ENCODE measurements around the gene SSH3.

Gene SSH3

DNA sequence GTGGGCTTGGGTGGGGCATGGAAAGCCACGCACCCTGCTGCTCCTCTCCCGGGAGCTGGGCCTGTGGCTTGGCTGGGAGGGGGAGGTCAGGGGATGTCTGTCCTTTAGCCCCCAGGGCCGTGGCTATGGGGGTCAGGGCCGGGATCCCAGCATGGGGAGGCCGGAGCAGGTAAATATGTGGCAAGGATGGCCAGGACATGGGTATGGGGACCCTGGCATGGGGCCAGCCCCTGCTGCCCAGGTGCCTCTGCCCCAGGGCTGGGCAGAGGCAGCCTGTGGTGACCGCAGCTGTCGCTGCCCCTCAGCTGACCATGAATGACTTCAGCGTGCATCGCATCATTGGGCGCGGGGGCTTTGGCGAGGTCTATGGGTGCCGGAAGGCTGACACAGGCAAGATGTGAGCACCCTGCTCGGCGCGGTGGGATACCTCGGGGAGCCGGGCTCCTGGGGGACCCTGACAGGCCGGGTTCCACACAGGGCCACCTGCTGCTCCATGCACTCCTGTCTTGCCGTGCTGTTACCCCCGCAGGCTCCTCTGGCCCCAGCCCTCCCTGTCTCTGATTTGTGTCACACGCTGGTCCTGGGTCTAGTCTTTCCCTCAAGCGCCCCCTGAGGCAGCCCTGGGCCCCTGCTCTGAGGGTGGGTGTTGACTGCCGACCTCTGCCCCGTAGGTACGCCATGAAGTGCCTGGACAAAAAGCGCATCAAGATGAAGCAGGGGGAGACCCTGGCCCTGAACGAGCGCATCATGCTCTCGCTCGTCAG lies 22.4 kb upstream of the SSH3 start:
- no peak for DNase-seq

DNA sequence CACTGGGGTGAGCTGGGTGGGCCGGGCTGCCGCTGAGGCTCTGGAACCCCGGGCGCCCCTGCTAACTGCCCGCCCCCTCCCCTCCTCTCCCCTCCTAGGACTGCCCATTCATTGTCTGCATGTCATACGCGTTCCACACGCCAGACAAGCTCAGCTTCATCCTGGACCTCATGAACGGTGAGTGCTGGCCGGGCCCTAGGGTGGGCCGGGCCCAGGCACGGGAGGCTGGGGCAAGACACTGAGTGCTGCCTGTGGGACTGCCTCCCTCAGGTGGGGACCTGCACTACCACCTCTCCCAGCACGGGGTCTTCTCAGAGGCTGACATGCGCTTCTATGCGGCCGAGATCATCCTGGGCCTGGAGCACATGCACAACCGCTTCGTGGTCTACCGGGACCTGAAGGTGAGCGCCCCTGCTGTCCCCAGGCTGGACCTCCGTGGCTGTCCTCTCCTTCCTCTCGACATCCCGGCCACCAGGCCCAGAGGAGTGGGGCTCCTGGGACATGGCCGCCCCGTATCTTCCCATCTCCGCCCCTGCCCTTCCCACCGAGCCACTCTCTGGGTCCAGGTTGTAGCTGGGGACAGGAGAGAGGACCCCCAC lies 21.7 kb upstream of the SSH3 start:
- no peak for DNase-seq

- DNase-seq: no peak
Observed at GRCh38 chr11:67282155-67282875, 21.0 kb upstream of the SSH3 start.

DNA sequence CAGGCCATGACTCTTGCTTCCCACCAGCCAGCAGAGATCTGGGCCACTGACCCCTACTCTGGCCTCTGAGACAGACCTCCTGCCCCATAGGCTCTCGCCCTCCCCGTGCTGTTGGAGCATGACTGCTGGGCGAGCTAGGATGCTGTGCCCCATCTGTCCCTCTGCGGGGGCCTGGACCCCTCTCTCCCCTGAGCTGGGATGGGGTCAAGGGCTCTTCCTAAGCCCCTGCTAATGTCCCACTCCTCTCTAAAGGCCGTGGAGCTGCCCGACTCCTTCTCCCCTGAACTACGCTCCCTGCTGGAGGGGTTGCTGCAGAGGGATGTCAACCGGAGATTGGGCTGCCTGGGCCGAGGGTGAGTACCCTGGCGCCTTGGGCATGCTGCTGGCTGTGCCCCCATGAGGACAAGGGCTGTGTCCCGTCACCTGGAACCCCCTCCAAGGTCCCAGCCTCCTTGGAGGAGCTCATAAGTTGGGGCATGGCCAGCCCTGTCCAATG lies 20.4 kb upstream of the SSH3 start:
- DNase-seq: no peak

GRCh38 chr11:67283481-67283963 lies 19.8 kb upstream of the SSH3 start:
- no peak for DNase-seq

GRCh38 chr11:67284811-67285540 lies 18.4 kb upstream of the SSH3 start:
- no peak for DNase-seq

GRCh38 chr11:67285541-67286498 lies 17.5 kb upstream of the SSH3 start:
- DNase-seq: no peak

DNA sequence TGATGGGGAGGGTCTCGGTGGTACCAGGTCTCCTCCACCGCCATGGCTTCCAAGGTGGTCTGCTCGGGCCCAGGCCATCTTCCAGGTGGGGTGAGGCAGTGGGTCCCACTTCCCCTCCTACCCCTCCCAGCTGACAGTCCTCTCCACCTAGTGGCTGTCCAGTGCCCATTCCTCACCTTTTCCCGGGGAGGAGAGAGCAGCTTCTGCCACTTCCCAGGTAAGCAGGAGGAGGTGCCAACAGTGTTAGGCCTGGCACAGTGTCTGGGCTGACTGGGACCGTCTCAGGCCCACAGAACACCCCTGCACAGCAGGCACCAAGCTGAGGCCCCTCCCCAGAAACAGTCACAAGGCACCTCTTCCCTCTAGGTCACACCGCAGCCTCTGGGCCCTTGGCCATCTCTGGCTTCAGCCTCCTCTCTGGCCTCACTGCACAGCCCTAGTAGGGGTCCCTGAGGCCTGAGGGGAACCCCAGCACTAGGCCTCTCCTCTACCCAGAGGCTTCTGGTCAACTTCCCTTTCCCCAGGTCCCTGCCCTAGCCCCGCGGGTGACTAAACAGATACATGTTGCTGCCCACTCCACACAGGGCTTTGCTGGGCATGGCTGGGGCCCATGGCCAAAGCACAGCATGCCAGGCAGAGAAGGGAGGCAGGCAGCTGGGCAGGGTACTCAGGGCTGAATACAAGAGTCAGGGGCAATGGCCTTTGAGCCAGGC lies 16.6 kb upstream of the SSH3 start:
- no peak for DNase-seq

- DNase-seq: no peak
Observed at GRCh38 chr11:67287355-67288197, 15.8 kb upstream of the SSH3 start.

GRCh38 chr11:67288198-67288451 lies 15.2 kb upstream of the SSH3 start:
- DNase-seq: no peak

DNA sequence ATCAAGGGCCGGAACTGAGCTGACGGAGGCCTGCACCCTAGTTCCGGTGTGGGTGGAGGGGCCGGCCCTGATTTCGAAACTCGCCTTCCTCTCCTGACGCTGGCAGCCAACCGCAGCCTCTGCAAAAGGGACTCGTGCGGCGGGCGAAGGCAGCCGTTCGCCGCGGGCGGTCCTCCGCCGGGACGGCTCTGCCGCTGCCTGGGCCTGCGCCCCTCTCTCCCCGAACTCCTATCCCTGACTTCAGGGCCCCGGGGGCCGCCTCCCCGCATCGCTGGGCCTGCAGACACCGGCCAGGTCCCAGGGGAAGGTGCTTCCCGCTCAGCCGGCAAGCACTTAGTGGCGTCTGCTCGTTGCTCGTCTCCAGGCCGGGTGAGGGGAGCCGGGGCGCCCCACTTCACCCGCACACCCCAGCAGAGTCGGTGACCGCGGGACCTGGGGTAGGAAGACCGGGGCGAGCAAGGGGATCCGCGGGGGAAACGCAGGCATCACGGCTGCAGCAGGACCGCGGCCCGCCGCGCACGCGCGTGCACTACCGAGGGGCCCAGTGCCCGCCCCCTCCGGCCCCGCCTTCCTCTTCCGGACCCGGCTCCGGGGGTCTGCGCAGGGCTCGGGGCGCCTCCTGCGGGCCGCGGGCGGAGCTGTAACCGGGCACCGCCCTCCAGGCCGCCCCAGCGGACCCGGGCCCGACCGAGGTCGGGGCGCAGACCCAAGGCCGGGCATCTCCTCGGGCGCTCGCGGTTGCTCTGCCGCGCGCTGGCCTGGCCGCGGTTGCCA lies 14.7 kb upstream of the SSH3 start:
- DNase-seq: peak; percentile 72

- peak; percentile 51 for DNase-seq
Observed at GRCh38 chr11:67289226-67289650, 14.1 kb upstream of the SSH3 start, which contains the start of gene ANKRD13D. Gene ANKRD13D, plus strand, starts transcription at chr11:67289303. Its CDS starts 158 bp downstream, at chr11:67289461.

DNA sequence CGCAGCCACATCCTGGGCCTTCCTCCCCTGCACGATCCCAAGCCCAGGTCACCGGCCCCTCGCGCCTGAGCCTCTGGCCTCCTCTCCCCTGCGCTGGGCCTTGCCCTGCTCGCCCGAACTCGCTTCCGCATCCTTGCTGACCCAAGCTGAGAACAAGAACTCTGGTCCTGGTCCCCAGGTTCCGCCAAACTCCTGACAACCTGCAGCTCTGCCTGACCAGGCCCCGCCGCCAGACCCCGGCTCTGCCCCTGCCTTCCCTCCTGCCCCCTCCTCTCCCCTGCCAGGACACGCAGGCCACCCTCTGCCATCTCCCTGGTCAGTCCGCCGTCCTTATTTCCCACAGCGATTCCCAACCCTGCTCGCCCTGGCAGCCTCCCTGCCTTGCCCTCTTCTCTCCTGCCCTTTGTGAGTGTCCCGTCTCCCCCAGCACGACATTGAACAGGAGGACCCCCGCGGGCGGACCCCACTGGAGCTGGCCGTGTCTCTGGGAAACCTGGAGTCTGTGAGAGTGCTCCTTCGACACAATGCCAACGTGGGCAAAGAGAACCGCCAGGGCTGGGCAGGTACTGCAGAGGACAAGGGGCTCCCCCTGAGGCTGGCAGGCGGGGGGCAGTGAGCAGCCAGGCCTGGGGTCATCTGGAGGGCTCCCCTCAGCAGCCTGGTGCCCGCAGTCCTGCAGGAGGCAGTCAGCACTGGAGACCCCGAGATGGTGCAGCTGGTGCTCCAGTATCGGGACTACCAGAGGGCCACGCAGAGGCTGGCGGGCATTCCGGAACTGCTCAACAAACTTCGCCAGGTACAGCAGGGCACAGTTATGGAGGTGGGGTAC lies 13.5 kb upstream of the SSH3 start:
- DNase-seq: no peak

DNA sequence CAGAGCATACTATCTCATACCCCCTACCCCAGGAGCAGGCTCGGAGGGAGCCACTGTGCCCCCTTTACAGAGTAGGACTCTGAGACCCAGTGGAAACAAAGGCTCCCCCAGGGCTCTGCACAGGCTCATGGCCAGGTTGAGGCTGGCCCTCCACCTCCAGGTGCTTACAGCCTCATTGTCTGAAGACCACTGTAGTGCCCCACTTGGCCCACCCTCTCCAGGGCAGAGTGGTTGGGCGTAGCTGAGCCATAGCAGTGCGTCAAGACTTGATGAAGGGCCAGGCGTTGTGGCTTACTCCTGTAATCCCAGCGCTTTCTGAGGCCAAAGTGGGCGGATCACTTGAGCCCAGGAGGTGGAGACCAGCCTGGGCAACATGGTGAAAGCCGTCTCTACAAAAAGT lies 12.5 kb upstream of the SSH3 start:
- no peak for DNase-seq

DNA sequence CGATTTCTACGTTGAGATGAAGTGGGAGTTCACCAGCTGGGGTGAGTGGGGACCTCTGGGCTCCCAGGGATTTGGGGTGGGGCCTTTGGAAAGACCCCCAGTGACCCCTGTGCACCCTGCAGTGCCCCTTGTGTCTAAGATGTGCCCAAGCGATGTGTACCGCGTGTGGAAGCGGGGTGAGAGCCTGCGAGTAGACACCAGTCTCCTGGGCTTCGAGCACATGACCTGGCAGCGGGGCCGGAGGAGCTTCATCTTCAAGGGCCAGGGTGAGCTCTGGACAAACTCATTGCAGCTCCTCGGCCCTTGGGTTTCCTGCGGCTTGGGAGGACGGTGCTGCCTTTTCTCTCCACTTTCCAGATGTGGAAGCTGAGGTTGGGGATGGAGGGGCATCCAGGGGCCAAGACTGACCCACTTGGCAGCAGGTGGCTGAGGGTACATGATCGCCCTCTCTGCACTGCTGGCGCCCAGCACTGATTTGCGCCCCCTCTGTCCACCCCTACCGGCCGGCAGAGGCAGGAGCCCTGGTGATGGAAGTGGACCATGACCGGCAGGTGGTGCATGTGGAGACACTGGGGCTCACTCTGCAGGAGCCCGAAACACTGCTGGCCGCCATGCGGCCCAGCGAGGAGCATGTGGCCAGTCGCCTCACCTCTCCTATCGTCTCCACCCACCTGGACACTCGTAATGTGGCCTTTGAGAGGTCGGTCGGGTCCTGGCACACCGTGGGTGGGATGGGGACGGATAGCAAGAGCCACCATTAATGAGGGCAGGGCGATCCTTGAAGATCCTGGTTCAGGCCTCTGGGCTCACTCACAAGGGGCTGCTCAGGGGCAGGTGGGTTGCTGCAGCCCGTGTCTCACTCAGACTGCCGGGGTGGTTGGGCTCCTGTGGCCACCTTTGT lies 11.6 kb upstream of the SSH3 start:
- no peak for DNase-seq

- DNase-seq: no peak
Observed at GRCh38 chr11:67292671-67293070, 10.7 kb upstream of the SSH3 start.

DNA sequence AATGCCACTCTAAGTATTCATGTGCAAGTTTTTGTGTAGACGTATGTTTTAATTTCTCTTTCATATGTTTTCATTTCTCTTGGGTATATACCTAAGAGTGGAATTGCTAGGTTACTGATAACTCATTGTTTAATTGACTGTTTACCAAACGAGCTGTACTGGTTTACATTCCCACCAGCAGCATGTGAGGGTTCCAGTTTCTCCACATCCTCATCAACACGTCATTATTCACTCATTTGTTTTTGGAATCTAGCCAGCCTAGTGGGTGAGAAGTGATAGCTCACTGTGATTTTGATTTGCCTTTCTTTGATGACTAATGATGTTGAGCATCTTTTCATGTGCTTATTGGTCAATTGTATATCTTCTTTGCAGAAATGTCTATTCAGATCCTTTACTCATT lies 10.2 kb upstream of the SSH3 start:
- no peak for DNase-seq

DNA sequence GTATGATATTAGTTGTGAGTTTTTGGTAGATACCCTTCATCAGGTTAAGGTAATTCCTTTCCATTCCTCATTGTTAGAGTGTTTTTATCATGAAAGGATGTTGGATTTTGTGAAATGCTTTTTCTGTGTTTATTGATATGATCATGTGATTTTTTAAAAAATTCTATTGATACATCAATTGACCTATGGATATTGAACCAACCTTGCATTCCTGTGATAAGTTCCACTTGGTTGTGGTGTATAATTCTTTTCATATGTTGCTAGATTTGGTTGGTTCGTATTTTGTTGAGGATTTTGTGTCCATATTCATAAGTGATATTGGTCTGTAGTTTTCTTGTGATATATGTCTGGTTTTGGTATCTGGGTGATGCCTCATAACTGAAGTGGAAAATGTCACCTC lies 7.5 kb upstream of the SSH3 start:
- no peak for DNase-seq
